K562 (cell line): Measurements from ENCODE around the gene CFAP126. TPM values are rescaled to one million over a fixed set of nuclear protein-coding genes. Genes with fewer than 3 reads are reported as not detected.

ENCODE experiments used
- CBFA2T2 ChIP-seq: fragments of 450-650 bp; conservative IDR thresholded peaks from 2 replicates; pipeline ENCODE4 v1.6.1; 2017; ENCODE audit warnings: mild to moderate bottlenecking
- CEBPG ChIP-seq, 3 experiments: fragments of 200-800 bp in 1 of 3; sonication (Bioruptor generic) in 1 of 3; sonication (generic) in 1 of 3; formaldehyde crosslinking in 1 of 3; IDR thresholded peaks in 2 of 3; conservative IDR thresholded peaks in 1 of 3; 2 replicates each; pipeline versions ENCODE4 v1.6.1 to v1.8.0; 2016 to 2022; ENCODE audit warnings: missing compliant biosample characterization in 2 of 3, missing genetic modification characterization in 2 of 3, mild to moderate bottlenecking in 1 of 3, missing genetic modification reagents in 1 of 3
- DNMT1 ChIP-seq: fragments of 450-650 bp; IDR thresholded peaks from 2 replicates; pipeline ENCODE4 v1.6.1; 2016; ENCODE audit warnings: antibody characterized with exemption, mild to moderate bottlenecking
- JUN ChIP-seq, 2 experiments: sonication (generic) in 1 of 2; formaldehyde crosslinking in 1 of 2; IDR thresholded peaks; 2 replicates each; pipeline versions ENCODE4 v1.6.1 to v1.8.0; 2012 to 2022; ENCODE audit warnings: borderline replicate concordance in 2 of 2, mild to moderate bottlenecking in 2 of 2, improper control_type of control experiment in 1 of 2, low read depth in 1 of 2, low read length in 1 of 2, missing genetic modification reagents in 1 of 2
- KHSRP ChIP-seq: fragments of 450-650 bp; IDR thresholded peaks from 2 replicates; pipeline ENCODE4 v1.6.1; 2017
- RBM14 ChIP-seq: fragments of 200-400 bp; formaldehyde crosslinking; IDR thresholded peaks from 2 replicates; pipeline ENCODE4 v1.6.1; 2018; ENCODE audit warnings: low read depth, mild to moderate bottlenecking, low read length, moderate library complexity, borderline replicate concordance; ENCODE audit not compliant: insufficient read depth
- RBM22 ChIP-seq: fragments of 200-400 bp; formaldehyde crosslinking; IDR thresholded peaks from 2 replicates; pipeline ENCODE4 v1.6.1; 2018; ENCODE audit warnings: low read length, low read depth; ENCODE audit not compliant: poor library complexity, severe bottlenecking
- THRAP3 ChIP-seq: fragments of 450-650 bp; IDR thresholded peaks from 2 replicates; pipeline ENCODE4 v1.6.1; 2016; ENCODE audit warnings: mild to moderate bottlenecking, inconsistent platforms, borderline replicate concordance
- ZNF140 ChIP-seq: fragments of 250-450 bp; sonication (Bioruptor Pico); IDR thresholded peaks from 2 replicates; pipeline ENCODE4 v1.8.0; 2021; ENCODE audit warnings: moderate library complexity, mild to moderate bottlenecking, inconsistent platforms
- polyA plus RNA-seq, 8 experiments: library from polyadenylated mRNA; depleted of rRNA in 4 of 8; stranded (reverse) in 5 of 8; unstranded in 3 of 8; fragments of >200 nt; fragmentation: Nextera tagmentation in 2 of 8; fragmentation: Illumina TruSeq in 1 of 8; extraction: Ambion mirVana in 2 of 8; extraction: Trizol in 1 of 8; gene quantifications; 2 replicates each; pipeline versions ENCODE4 v1.2.1 to v1.2.3, GENCODE V29; 2011 to 2014; ENCODE audit warnings: inconsistent platforms in 1 of 8, missing spikeins in 1 of 8
- total RNA-seq, 7 experiments: library from RNA; depleted of rRNA in 6 of 7; stranded (reverse); fragments of >200 nt in 6 of 7; fragmentation: Illumina TruSeq in 2 of 7; extraction: Trizol in 2 of 7; gene quantifications; 2 replicates each; pipeline versions ENCODE4 v1.2.1 to v1.2.3, GENCODE V29; 2011 to 2021; ENCODE audit warnings: low replicate concordance in 1 of 7
- TF ChIP-seq, protein P1 (sequence below): sonication (generic); formaldehyde crosslinking; IDR thresholded peaks from 2 replicates; pipeline ENCODE4 v1.8.0; 2023; ENCODE audit warnings: mild to moderate bottlenecking, missing genetic modification reagents
- TF ChIP-seq, protein P2 (sequence below), 2 experiments: fragments of 450-650 bp; IDR thresholded peaks; 2 replicates each; pipeline ENCODE4 v1.6.1; 2016
- TF ChIP-seq, protein P3 (sequence below): IDR thresholded peaks from 2 replicates; pipeline ENCODE4 v1.6.1; 2011; ENCODE audit warnings: borderline replicate concordance, low read depth, mild to moderate bottlenecking, moderate library complexity, low read length; ENCODE audit not compliant: insufficient read depth, poor library complexity, severe bottlenecking
- TF ChIP-seq, protein P4 (sequence below): sonication (generic); formaldehyde crosslinking; IDR thresholded peaks from 2 replicates; pipeline ENCODE4 v1.8.1; 2023; ENCODE audit warnings: mild to moderate bottlenecking, missing genetic modification reagents
- TF ChIP-seq, protein P5 (sequence below): fragments of 450-650 bp; formaldehyde crosslinking; IDR thresholded peaks from 2 replicates; pipeline ENCODE4 v1.4.0; 2022; ENCODE audit warnings: missing genetic modification characterization

Gene CFAP126
- total and polyA plus RNA-seq, 9 of the 15 experiments (the other 6 are each of a cell fraction or from before 2014, with no cell fraction given) = not detected

DNA sequence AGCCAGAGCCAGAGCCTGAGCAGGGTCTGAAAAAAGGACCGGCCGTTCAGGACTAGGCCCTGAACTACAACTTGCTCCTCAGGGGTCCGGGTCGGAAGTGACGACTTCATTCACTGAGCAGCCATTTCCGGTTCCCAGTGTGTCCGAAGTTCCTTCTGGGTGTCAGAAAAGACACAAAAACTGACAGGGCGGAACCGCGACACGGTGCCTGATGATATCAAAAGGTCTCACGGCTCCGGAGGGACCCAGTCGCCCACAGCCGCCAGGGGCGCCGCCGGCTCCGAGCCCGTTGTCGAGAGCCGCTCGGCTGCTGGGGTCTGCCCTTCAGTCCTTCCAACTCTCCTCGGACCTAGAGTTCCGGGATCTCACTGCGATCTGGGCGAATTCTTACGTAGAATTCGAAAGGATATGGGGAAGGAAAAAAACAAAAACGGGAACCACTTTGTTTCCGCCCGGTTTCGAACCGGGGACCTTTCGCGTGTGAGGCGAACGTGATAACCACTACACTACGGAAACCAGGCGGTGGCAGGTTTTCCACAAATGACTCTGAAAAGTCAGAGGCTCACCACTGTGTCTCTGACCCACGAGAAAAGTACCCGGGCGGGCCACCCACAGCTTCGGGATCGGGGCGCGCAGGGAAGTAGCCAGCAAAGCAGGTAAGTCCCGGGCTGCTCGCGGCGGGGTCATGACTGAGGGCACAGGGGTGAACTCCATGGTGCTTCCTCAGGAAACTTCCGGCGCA, 31.8 kb upstream of the CFAP126 start (continued):
- TF ChIP-seq, protein P1, sequence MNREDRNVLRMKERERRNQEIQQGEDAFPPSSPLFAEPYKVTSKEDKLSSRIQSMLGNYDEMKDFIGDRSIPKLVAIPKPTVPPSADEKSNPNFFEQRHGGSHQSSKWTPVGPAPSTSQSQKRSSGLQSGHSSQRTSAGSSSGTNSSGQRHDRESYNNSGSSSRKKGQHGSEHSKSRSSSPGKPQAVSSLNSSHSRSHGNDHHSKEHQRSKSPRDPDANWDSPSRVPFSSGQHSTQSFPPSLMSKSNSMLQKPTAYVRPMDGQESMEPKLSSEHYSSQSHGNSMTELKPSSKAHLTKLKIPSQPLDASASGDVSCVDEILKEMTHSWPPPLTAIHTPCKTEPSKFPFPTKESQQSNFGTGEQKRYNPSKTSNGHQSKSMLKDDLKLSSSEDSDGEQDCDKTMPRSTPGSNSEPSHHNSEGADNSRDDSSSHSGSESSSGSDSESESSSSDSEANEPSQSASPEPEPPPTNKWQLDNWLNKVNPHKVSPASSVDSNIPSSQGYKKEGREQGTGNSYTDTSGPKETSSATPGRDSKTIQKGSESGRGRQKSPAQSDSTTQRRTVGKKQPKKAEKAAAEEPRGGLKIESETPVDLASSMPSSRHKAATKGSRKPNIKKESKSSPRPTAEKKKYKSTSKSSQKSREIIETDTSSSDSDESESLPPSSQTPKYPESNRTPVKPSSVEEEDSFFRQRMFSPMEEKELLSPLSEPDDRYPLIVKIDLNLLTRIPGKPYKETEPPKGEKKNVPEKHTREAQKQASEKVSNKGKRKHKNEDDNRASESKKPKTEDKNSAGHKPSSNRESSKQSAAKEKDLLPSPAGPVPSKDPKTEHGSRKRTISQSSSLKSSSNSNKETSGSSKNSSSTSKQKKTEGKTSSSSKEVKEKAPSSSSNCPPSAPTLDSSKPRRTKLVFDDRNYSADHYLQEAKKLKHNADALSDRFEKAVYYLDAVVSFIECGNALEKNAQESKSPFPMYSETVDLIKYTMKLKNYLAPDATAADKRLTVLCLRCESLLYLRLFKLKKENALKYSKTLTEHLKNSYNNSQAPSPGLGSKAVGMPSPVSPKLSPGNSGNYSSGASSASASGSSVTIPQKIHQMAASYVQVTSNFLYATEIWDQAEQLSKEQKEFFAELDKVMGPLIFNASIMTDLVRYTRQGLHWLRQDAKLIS (CRISPR knock-in tag) = peak; percentile 44
- TF ChIP-seq JUN (IDR thresholded peaks at IDR 0.05; ENCODE audit: borderline replicate concordance, low read depth, low read length) (no peak; the same call in 1 of the 2 replicates), JUN (CRISPR knock-in tag; IDR thresholded peaks at IDR 0.05; ENCODE audit: borderline replicate concordance) (0 out of 2 replicates have a peak, but pooled peaks have one; percentile 37), KHSRP (no peak), RBM14 (no peak), DNMT1 (0 out of 2 replicates have a peak, but pooled peaks have one; percentile 88), CEBPG (CRISPR knock-in tag; IDR thresholded peaks at IDR 0.05) (no peak), CEBPG (tag; conservative IDR thresholded peaks at IDR 0.05 in 1 of 2, IDR thresholded peaks at IDR 0.05 in 1 of 2) (no peak), ZNF140 (no peak), THRAP3 (peak; percentile 80; the same call in 1 of the 2 replicates), RBM22 (peak; percentile 69), CBFA2T2 (no peak)
- TF ChIP-seq, protein P2, sequence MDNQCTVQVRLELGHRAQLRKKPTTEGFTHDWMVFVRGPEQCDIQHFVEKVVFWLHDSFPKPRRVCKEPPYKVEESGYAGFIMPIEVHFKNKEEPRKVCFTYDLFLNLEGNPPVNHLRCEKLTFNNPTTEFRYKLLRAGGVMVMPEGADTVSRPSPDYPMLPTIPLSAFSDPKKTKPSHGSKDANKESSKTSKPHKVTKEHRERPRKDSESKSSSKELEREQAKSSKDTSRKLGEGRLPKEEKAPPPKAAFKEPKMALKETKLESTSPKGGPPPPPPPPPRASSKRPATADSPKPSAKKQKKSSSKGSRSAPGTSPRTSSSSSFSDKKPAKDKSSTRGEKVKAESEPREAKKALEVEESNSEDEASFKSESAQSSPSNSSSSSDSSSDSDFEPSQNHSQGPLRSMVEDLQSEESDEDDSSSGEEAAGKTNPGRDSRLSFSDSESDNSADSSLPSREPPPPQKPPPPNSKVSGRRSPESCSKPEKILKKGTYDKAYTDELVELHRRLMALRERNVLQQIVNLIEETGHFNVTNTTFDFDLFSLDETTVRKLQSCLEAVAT (IDR thresholded peaks at IDR 0.05) = no peak
- TF ChIP-seq, protein P3, sequence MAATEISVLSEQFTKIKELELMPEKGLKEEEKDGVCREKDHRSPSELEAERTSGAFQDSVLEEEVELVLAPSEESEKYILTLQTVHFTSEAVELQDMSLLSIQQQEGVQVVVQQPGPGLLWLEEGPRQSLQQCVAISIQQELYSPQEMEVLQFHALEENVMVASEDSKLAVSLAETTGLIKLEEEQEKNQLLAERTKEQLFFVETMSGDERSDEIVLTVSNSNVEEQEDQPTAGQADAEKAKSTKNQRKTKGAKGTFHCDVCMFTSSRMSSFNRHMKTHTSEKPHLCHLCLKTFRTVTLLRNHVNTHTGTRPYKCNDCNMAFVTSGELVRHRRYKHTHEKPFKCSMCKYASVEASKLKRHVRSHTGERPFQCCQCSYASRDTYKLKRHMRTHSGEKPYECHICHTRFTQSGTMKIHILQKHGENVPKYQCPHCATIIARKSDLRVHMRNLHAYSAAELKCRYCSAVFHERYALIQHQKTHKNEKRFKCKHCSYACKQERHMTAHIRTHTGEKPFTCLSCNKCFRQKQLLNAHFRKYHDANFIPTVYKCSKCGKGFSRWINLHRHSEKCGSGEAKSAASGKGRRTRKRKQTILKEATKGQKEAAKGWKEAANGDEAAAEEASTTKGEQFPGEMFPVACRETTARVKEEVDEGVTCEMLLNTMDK = peak; percentile 72
- TF ChIP-seq, protein P4, sequence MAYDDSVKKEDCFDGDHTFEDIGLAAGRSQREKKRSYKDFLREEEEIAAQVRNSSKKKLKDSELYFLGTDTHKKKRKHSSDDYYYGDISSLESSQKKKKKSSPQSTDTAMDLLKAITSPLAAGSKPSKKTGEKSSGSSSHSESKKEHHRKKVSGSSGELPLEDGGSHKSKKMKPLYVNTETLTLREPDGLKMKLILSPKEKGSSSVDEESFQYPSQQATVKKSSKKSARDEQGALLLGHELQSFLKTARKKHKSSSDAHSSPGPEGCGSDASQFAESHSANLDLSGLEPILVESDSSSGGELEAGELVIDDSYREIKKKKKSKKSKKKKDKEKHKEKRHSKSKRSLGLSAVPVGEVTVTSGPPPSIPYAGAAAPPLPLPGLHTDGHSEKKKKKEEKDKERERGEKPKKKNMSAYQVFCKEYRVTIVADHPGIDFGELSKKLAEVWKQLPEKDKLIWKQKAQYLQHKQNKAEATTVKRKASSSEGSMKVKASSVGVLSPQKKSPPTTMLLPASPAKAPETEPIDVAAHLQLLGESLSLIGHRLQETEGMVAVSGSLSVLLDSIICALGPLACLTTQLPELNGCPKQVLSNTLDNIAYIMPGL = peak; percentile 99
- TF ChIP-seq, protein P5, sequence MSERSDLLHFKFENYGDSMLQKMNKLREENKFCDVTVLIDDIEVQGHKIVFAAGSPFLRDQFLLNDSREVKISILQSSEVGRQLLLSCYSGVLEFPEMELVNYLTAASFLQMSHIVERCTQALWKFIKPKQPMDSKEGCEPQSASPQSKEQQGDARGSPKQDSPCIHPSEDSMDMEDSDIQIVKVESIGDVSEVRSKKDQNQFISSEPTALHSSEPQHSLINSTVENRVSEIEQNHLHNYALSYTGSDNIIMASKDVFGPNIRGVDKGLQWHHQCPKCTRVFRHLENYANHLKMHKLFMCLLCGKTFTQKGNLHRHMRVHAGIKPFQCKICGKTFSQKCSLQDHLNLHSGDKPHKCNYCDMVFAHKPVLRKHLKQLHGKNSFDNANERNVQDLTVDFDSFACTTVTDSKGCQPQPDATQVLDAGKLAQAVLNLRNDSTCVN (CRISPR knock-in tag) = no peak; the same call in 1 of the 2 replicates
